NB4 (cell line): ENCODE measurements around the gene RCN1.

ENCODE experiments used
- POLR2A ChIP-seq: IDR thresholded peaks from 2 replicates; pipeline ENCODE4 v1.6.1; 2011; ENCODE audit warnings: mild to moderate bottlenecking; ENCODE audit not compliant: insufficient read length; ENCODE audit errors: extremely low read depth
- TF ChIP-seq, protein P1 (sequence below): IDR thresholded peaks from 2 replicates; pipeline ENCODE4 v1.6.1; 2011; ENCODE audit warnings: low read depth, low read length

- TF ChIP-seq, protein P1, sequence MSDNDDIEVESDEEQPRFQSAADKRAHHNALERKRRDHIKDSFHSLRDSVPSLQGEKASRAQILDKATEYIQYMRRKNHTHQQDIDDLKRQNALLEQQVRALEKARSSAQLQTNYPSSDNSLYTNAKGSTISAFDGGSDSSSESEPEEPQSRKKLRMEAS = no peak
- no peak for TF ChIP-seq POLR2A
Observed at GRCh38 chr11:32138902-32139301, 48.0 kb downstream of the RCN1 start.
